CD14-positive monocyte (primary cell): ENCODE data around the gene AKR1C3. TPM values are rescaled to one million over a fixed set of nuclear protein-coding genes. Genes with fewer than 3 reads are reported as not detected.

Experiments
- DNase-seq, 3 donors: peaks; one replicate each; pipeline ENCODE4 v3.0.0-alpha.2; 2011 to 2022
- H2AFZ ChIP-seq: 2 replicates; pipeline ENCODE4 v1.6.0; 2012; ENCODE audit warnings: mild to moderate bottlenecking, low read depth, low read length, inconsistent platforms; ENCODE audit not compliant: insufficient read depth, poor library complexity, severe bottlenecking
- H3K27ac ChIP-seq, 2 donors: 1 replicate in 1 of 2; 2 replicates in 1 of 2; pipeline ENCODE4 v1.5.1; 2012 to 2013; ENCODE audit warnings: low read length in 2 of 2, control low read depth in 1 of 2, inconsistent platforms in 1 of 2, low read depth in 1 of 2, mild to moderate bottlenecking in 1 of 2
- H3K27me3 ChIP-seq, 2 donors: one replicate each; pipeline versions ENCODE4 v1.6.0 to v1.6.1; 2011 to 2013; ENCODE audit warnings: low read length in 2 of 2; ENCODE audit not compliant: control insufficient read depth in 2 of 2, insufficient read depth in 2 of 2
- H3K36me3 ChIP-seq, 2 donors: replicated peaks in 1 of 2; 1 replicate in 1 of 2; 2 replicates in 1 of 2; pipeline versions ENCODE4 v1.5.1 to v1.6.1; 2012 to 2013; ENCODE audit warnings: low read length in 2 of 2, control low read depth in 1 of 2, inconsistent platforms in 1 of 2, mild to moderate bottlenecking in 1 of 2; ENCODE audit not compliant: insufficient read depth in 2 of 2, control insufficient read depth in 1 of 2
- H3K4me1 ChIP-seq, 2 donors: 1 replicate in 1 of 2; 2 replicates in 1 of 2; pipeline versions ENCODE4 v1.5.1 to v1.6.1; 2012 to 2013; ENCODE audit warnings: low read length in 2 of 2, control low read depth in 1 of 2, inconsistent platforms in 1 of 2, mild to moderate bottlenecking in 1 of 2, moderate library complexity in 1 of 2; ENCODE audit not compliant: insufficient read depth in 2 of 2, control insufficient read depth in 1 of 2
- H3K4me2 ChIP-seq: replicated peaks from 2 replicates; pipeline ENCODE3; 2012; ENCODE audit warnings: low read length, moderate library complexity, mild to moderate bottlenecking; ENCODE audit not compliant: poor library complexity, severe bottlenecking; ENCODE audit errors: extremely low read depth
- H3K4me3 ChIP-seq, 3 experiments: fragments of 200-600 bp in 1 of 3; sonication (generic) in 1 of 3; replicated peaks in 1 of 3; 1 replicate in 2 of 3; 2 replicates in 1 of 3; pipeline ENCODE4 v1.5.1; 2011 to 2013; ENCODE audit warnings: low read length in 3 of 3, mild to moderate bottlenecking in 3 of 3, control low read depth in 2 of 3, low read depth in 2 of 3, inconsistent platforms in 1 of 3, moderate library complexity in 1 of 3
- H3K79me2 ChIP-seq: 2 replicates; pipeline ENCODE4 v1.6.0; 2012; ENCODE audit warnings: mild to moderate bottlenecking, control low read depth, inconsistent platforms, low read length, moderate library complexity; ENCODE audit not compliant: insufficient read depth
- H3K9ac ChIP-seq: 2 replicates; pipeline ENCODE4 v1.6.0; 2017; ENCODE audit warnings: low read length, mild to moderate bottlenecking; ENCODE audit not compliant: insufficient read depth, poor library complexity, severe bottlenecking
- H3K9me3 ChIP-seq, 2 donors: replicated peaks in 1 of 2; 1 replicate in 1 of 2; 2 replicates in 1 of 2; pipeline versions ENCODE4 v1.5.1 to v1.6.1; 2012 to 2013; ENCODE audit warnings: low read length in 2 of 2, control low read depth in 1 of 2; ENCODE audit not compliant: control insufficient read depth in 1 of 2, insufficient read depth in 1 of 2
- H4K20me1 ChIP-seq: 2 replicates; pipeline ENCODE4 v1.6.0; 2012; ENCODE audit warnings: mild to moderate bottlenecking, low read length, control low read depth, moderate library complexity; ENCODE audit not compliant: insufficient read depth
- H3K27ac Mint-ChIP-seq, 7 donors: one replicate each; pipeline ENCODE4 v1.8.0; 2020; ENCODE audit warnings: mild to moderate bottlenecking in 7 of 7, mixed read lengths in 7 of 7, moderate library complexity in 6 of 7, inconsistent platforms in 2 of 7
- H3K27me3 Mint-ChIP-seq, 3 donors: one replicate each; pipeline ENCODE4 v1.8.0; 2021 to 2022; ENCODE audit warnings: low read depth in 3 of 3, mild to moderate bottlenecking in 3 of 3, mixed read lengths in 3 of 3, moderate library complexity in 3 of 3, inconsistent platforms in 1 of 3
- H3K36me3 Mint-ChIP-seq, 2 donors: one replicate each; pipeline ENCODE4 v1.8.0; 2020; ENCODE audit warnings: mixed read lengths in 2 of 2, inconsistent platforms in 1 of 2, mild to moderate bottlenecking in 1 of 2
- H3K4me1 Mint-ChIP-seq: one replicate; pipeline ENCODE4 v1.8.0; 2020; ENCODE audit warnings: mild to moderate bottlenecking, mixed read lengths
- H3K4me3 Mint-ChIP-seq, 2 donors: one replicate each; pipeline ENCODE4 v1.8.0; 2020; ENCODE audit warnings: mild to moderate bottlenecking in 2 of 2, mixed read lengths in 2 of 2, moderate library complexity in 1 of 2
- H3K9me3 Mint-ChIP-seq, 7 donors: one replicate each; pipeline ENCODE4 v1.8.0; 2020 to 2022; ENCODE audit warnings: mixed read lengths in 7 of 7, mild to moderate bottlenecking in 6 of 7, moderate library complexity in 6 of 7, inconsistent platforms in 2 of 7
- CTCF ChIP-seq: fragments of 200-600 bp; IDR thresholded peaks from one replicate; pipeline ENCODE4 v1.8.0; 2022; ENCODE audit warnings: antibody characterized with exemption, mild to moderate bottlenecking
- WGBS: methylation state at CpG from one replicate; pipeline ENCODE4 v1.1.5; 2013; ENCODE audit warnings: missing lambda C conversion rate; ENCODE audit not compliant: insufficient coverage; 5-methylcytosine and 5-hydroxymethylcytosine counted together
- intact Hi-C, 2 donors: fragments of 100-400 bp; cut with micrococcal nuclease; formaldehyde crosslinking; loops; one replicate each; pipeline versions ENCODE4 v1.15.0 to v1.15.1; 2023
- polyA plus RNA-seq, 3 donors: library from polyadenylated mRNA; depleted of rRNA in 1 of 3; unstranded in 2 of 3; stranded (reverse) in 1 of 3; fragments of 300-500 nt in 2 of 3; fragments of >200 nt in 1 of 3; fragmentation: Illumina TruSeq in 2 of 3; gene quantifications; 1 replicate in 2 of 3; 2 replicates in 1 of 3; pipeline ENCODE4 v1.2.3, GENCODE V29; 2012 to 2021

The AKR1C3 gene
- polyA plus RNA-seq, 3 donors, result 1.1 to 2.4 (median 1.9) TPM

DNA sequence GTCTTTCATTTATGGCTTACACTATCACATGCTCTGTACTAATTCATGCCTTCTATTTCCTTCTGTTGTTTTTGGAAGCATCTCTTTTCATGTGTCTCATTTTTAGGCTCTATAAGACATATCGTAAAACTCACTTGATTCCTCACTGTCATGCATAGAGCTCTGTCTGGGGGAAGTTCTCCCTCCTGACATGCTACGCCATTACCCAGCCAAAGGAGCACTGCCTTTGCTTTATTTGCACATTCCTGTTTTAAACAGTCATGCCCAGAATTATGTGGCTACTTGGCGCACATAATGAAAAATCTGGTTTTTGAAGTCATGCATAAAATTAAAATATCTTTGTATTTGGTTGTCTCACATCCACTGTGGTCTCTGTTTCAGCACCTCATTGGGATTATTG is 17.6 kb upstream of the AKR1C3 start:
- intact Hi-C loops, result no loop called here
- H3K27ac Mint-ChIP-seq, result no peak overlapping the region
- no peak for DNase-seq
- no peaks in the 10 kb centered on the region for H3K36me3 Mint-ChIP-seq
- Histone ChIP-seq H3K79me2 (no peaks in the 10 kb centered on the region), H3K36me3 (no peaks in the 10 kb centered on the region), H3K4me1 (no peaks in the 10 kb centered on the region), H3K4me3 (no peak overlapping the region), H3K4me2 (no peak overlapping the region), H3K27me3 (no peaks in the 10 kb centered on the region), H3K9me3 (no peaks in the 10 kb centered on the region), H3K9ac (no peak overlapping the region), H2AFZ (no peak overlapping the region), H3K27ac (no peak overlapping the region), H4K20me1 (no peaks in the 10 kb centered on the region)
- H3K9me3 Mint-ChIP-seq, result peaks cover 0 to 5% (median 2%) of the 10 kb centered on the region in 7 donors
- peaks cover 0 to 2% (median 2%) of the 10 kb centered on the region in 3 donors for H3K27me3 Mint-ChIP-seq
- TF ChIP-seq CTCF, result no peak
- H3K4me1 Mint-ChIP-seq, result no peaks in the 10 kb centered on the region
- no peak overlapping the region for H3K4me3 Mint-ChIP-seq
- WGBS, result 80% methylated on average over 1 of the region's 3 CpGs

DNA sequence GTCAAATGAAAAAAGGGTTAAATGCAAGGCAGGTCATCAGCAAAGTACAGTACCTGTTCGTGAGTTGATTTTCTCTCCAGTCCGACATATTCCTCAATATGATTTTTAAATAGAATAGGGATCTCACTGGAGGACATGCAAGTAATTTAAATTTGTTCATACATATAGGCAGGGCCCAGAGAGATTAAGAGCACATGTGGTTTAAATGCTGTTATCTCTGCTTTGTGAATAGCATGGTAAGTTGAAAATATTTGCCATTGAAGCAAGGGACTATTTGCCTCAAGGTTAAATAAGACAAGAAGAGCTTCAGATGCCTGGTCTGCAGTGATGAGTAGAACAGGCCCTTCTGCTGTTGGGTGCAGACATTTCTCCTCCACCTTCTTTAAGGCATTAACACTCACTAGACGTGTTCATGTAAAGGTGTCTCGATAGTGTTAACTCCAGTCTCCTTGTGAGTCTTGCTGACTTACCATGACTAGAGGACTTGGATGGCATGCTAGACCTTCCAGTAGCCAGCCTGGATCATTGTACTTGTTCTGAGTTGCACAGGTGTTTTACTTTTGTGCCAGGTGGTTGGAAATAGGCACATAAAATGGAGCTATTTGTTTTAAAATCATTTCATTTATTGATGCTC is 15.6 kb upstream of the AKR1C3 start:
- Mint-ChIP-seq H3K27ac (no peak overlapping the region), H3K27me3 (peaks cover 0 to 2% (median 2%) of the 10 kb centered on the region in 3 donors), H3K4me3 (no peak overlapping the region), H3K36me3 (no peaks in the 10 kb centered on the region), H3K9me3 (peaks cover 0 to 5% (median 2%) of the 10 kb centered on the region in 7 donors), H3K4me1 (no peaks in the 10 kb centered on the region)
- Histone ChIP-seq H4K20me1 (no peaks in the 10 kb centered on the region), H3K4me1 (no peaks in the 10 kb centered on the region), H3K79me2 (no peaks in the 10 kb centered on the region), H3K4me3 (no peak overlapping the region), H3K27ac (no peak overlapping the region), H3K27me3 (no peaks in the 10 kb centered on the region), H3K36me3 (no peaks in the 10 kb centered on the region), H3K4me2 (no peak overlapping the region), H3K9ac (no peak overlapping the region), H2AFZ (no peak overlapping the region), H3K9me3 (no peaks in the 10 kb centered on the region)
- no peak for DNase-seq
- intact Hi-C loops, result no loop called here
- no peak for TF ChIP-seq CTCF
- 13% methylated on average over 1 of the region's 4 CpGs for WGBS
